ES-I3 (cell line): ENCODE data around the gene DTL.

Source experiments
- H3K36me3 ChIP-seq: 2 replicates; pipeline ENCODE4 v1.6.1; 2013; ENCODE audit warnings: mild to moderate bottlenecking, low read length, control low read depth, moderate library complexity; ENCODE audit not compliant: insufficient read depth
- H3K4me1 ChIP-seq: 2 replicates; pipeline ENCODE4 v1.6.1; 2013; ENCODE audit warnings: mild to moderate bottlenecking, control low read depth, low read length; ENCODE audit not compliant: insufficient read depth
- H3K9ac ChIP-seq: 2 replicates; pipeline ENCODE4 v1.6.1; 2013; ENCODE audit warnings: low read depth, mild to moderate bottlenecking, low read length, moderate library complexity
- H3K9me3 ChIP-seq: 2 replicates; pipeline ENCODE4 v1.6.1; 2013; ENCODE audit warnings: mild to moderate bottlenecking, low read length, moderate library complexity; ENCODE audit not compliant: control insufficient read depth, insufficient read depth

DTL gene

DNA sequence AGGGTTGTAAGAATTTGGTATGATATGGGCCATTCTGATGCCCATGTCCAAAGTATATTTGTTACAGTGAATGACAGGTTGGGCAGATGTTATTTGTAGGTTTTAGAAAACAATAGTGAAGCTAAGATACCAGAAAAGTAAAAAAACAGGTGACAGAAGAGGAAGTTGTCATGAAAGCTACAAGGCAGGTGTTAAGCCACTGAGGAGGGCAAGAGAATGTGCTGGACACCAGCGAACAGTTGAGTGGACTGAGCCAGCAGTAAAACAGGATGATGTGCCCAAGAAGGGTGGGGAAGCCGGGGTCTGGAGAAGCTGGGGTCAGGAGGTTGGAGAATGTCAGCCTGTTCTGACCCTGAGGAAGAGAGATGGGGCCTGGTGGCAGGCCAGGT lies 83.3 kb downstream of the DTL start:
- Histone ChIP-seq H3K9ac (no peak overlapping the region), H3K9me3 (no peaks in the 10 kb centered on the region), H3K4me1 (no peaks in the 10 kb centered on the region), H3K36me3 (no peaks in the 10 kb centered on the region)

DNA sequence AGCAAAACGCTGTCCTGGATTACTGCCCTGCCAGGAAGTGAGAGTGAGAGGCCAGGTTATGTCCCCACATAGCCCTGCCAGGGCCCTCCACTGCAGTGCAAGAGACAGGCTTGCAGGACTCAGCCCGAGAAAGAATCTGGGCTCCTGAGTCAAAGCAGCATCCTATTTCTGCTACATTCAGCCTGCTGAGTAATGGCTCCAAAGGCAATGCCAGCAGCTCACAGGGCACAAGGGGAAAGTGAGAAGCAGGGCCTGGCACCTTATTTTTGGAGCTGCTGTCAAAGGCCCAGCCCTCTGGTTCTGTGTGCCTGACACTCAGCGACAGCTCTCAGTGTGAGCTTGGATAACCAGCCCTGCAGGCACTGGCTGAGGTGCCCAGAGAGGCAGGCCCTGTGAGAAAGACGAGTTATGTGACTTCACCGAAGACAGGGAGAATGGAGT lies 83.9 kb downstream of the DTL start:
- Histone ChIP-seq H3K4me1 (no peaks in the 10 kb centered on the region), H3K9ac (no peak overlapping the region), H3K9me3 (no peaks in the 10 kb centered on the region), H3K36me3 (no peaks in the 10 kb centered on the region)

DNA sequence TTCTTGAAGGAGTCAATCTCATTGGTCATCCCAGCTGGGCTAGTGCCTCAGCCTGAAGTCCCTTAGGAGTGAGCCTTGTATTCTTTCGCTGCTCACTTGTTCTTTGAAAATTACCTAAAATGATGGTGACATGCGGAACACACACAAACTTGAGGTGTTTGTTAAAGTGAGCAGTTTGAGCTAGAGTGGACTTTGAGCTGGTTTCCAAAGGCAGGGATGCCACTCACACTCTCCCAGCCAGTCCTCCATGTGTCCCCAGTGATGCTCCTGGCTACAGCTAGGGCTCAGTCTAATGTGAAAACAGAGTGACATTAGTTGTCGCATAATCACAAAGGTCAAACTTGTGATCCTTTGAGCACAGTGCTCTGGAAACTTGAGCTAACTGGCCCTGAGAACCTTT lies 84.3 kb downstream of the DTL start:
- Histone ChIP-seq H3K9ac (no peak overlapping the region), H3K4me1 (no peaks in the 10 kb centered on the region), H3K9me3 (no peaks in the 10 kb centered on the region), H3K36me3 (no peaks in the 10 kb centered on the region)

GRCh38 chr1:212121779-212122178 lies 86.2 kb downstream of the DTL start:
- H3K9me3 ChIP-seq: no peaks in the 10 kb centered on the region
- H3K9ac ChIP-seq: no peak overlapping the region
- H3K4me1 ChIP-seq: no peaks in the 10 kb centered on the region; the same call in 1 of the 2 replicates

GRCh38 chr1:212124690-212125582 lies 89.4 kb downstream of the DTL start:
- Histone ChIP-seq H3K9me3 (no peaks in the 10 kb centered on the region), H3K9ac (no peak overlapping the region), H3K36me3 (no peaks in the 10 kb centered on the region), H3K4me1 (peaks cover 4% of the 10 kb centered on the region; the same call in 1 of the 2 replicates)

More at GRCh38 chr1:212121779-212122178, 86.2 kb downstream of the DTL start:
- no peaks in the 10 kb centered on the region for H3K36me3 ChIP-seq

GRCh38 chr1:212125654-212126053 lies 90.1 kb downstream of the DTL start:
- no peaks in the 10 kb centered on the region for H3K9me3 ChIP-seq
- H3K36me3 ChIP-seq: no peaks in the 10 kb centered on the region
- no peak overlapping the region for H3K9ac ChIP-seq
- H3K4me1 ChIP-seq: peaks cover 4% of the 10 kb centered on the region; the same call in 1 of the 2 replicates

- H3K36me3 ChIP-seq: no peaks in the 10 kb centered on the region
- peaks cover 4% of the 10 kb centered on the region; the same call in 1 of the 2 replicates for H3K4me1 ChIP-seq
- H3K9ac ChIP-seq: no peak overlapping the region
- no peaks in the 10 kb centered on the region for H3K9me3 ChIP-seq
Observed at GRCh38 chr1:212127221-212127620, 91.7 kb downstream of the DTL start.

DNA sequence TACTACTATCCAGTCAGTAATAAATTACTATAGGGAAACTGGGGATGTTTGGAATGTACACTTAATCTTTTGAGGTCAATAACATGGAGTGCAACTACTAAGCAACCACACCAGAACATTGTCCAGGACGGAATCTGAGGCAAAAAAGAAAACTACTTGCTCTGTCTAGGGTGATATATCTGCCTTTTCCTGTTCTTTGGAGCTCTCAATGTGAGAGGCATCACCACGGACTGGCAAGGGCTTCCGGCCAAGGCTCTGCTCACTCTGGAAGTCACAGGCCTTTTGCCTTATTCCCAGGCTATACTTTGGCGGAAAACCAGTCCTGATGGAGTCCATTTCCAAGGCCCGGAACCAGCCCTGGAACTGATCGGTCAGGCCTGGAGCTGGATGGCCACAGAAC lies 94.2 kb downstream of the DTL start:
- H3K9ac ChIP-seq: no peak overlapping the region
- H3K4me1 ChIP-seq: peaks cover 4% of the 10 kb centered on the region; the same call in 1 of the 2 replicates
- H3K36me3 ChIP-seq: no peaks in the 10 kb centered on the region
- no peaks in the 10 kb centered on the region for H3K9me3 ChIP-seq

- H3K36me3 ChIP-seq: no peaks in the 10 kb centered on the region
- no peaks in the 10 kb centered on the region for H3K9me3 ChIP-seq
- H3K4me1 ChIP-seq: 0 out of 2 replicates have a peak, but pooled peaks cover 3% of the 10 kb centered on the region
- H3K9ac ChIP-seq: no peak overlapping the region
Observed at GRCh38 chr1:212132025-212132424, 96.5 kb downstream of the DTL start.

DNA sequence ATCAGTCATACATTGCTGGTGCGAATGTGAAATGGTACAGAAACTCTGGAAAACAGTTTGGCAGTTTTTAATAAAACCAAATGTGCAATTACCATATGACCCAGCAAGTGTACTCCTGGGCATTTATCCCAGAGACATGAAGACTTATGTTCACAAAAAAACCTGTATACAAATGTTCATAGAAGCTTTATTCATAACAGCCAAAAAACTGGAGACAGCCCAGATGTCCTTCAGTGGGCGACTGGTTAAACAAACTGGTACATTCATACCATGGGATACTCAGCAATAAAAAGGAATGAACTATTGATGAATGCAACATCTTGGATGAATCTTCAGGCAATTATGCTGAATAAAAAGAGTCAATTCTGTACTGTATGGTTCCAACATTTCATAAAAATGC lies 97.8 kb downstream of the DTL start:
- Histone ChIP-seq H3K9me3 (no peaks in the 10 kb centered on the region), H3K9ac (no peak overlapping the region), H3K36me3 (no peaks in the 10 kb centered on the region), H3K4me1 (no peaks in the 10 kb centered on the region)

- Histone ChIP-seq H3K4me1 (no peaks in the 10 kb centered on the region), H3K9me3 (no peaks in the 10 kb centered on the region), H3K9ac (no peak overlapping the region), H3K36me3 (no peaks in the 10 kb centered on the region)
Observed at GRCh38 chr1:212135166-212135565, 99.6 kb downstream of the DTL start.

DNA sequence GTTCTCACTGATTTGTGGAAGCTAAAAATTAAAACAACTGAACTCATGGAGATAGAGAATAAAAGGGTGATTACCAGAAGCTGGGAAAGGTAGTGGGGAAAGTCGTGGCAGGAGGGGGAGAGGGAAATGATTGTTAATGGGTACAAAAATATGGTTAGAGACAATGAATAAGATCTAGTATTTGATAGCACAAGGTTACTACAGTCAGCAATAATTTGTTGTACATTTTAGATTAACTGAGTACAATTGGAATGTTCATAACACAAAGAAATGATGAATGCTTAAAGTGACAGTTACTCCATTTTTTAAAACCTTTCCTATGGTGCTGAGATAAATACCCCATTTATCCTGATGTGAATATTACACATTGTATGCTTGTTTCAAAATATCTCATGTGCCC lies 102.3 kb downstream of the DTL start:
- Histone ChIP-seq H3K9me3 (no peaks in the 10 kb centered on the region), H3K36me3 (no peaks in the 10 kb centered on the region), H3K9ac (no peak overlapping the region), H3K4me1 (no peaks in the 10 kb centered on the region)

GRCh38 chr1:212138457-212138856 lies 102.9 kb downstream of the DTL start:
- H3K9ac ChIP-seq: no peak overlapping the region
- no peaks in the 10 kb centered on the region for H3K36me3 ChIP-seq
- H3K4me1 ChIP-seq: no peaks in the 10 kb centered on the region
- no peaks in the 10 kb centered on the region for H3K9me3 ChIP-seq

DNA sequence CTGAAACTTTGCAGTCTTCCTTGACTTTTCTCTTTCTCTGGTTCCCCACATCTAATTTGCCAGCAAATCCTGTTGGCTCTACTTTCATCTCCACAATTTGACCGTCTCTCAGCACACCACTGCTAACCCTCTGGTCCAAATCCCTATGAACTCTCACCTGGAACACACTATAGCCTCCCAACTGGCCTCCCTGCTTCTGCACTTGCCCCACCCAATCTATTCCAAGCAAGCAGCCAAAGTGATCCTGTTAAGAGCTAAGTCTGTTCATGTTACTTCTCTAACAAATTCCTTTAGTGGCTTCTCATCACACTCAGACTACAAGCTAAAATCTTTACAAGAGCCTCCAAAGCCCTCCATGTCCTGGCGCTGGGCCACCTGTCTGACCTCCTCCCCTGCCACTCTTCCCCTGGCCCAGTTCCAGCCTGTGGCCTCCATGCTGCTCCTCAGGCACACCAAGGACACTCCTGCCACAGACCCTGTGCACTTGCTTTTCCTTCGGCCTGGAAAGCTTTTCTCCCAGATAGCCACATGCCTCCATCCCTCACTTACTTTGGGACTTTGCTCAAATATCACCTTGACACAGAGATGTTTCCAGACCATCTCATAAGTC lies 104.1 kb downstream of the DTL start:
- no peak overlapping the region for H3K9ac ChIP-seq
- H3K36me3 ChIP-seq: no peaks in the 10 kb centered on the region
- no peaks in the 10 kb centered on the region for H3K9me3 ChIP-seq
- H3K4me1 ChIP-seq: no peaks in the 10 kb centered on the region

DNA sequence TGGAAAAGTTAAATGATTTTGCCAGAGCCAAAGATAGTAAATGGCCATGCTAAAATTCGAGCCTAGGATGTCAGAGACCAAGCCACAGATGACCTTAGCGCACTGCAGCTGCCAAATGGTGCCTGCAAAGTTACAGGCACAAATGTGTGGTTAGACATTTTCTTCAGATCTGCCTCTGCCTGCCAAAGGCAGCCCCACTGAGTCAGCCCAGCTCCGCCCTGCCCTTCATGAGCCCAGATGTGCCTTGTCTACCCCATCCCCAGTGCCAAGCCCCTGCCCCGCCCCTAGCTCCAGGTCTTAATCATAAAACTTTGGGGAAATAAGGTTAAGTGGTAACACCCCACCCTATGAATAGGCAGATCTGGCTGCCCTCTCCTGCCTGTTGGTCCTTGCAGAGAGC lies 105.9 kb downstream of the DTL start:
- no peaks in the 10 kb centered on the region for H3K36me3 ChIP-seq
- no peaks in the 10 kb centered on the region for H3K4me1 ChIP-seq
- no peaks in the 10 kb centered on the region for H3K9me3 ChIP-seq
- H3K9ac ChIP-seq: no peak overlapping the region
